GM19351 (cell line): ENCODE measurements around the gene ESPL1.

Experiments used
- ATAC-seq: cut with Tn5 transposase; IDR thresholded peaks from one replicate; pipeline ENCODE4 v1.9.1; 2021; ENCODE audit warnings: mild to moderate bottlenecking, moderate library complexity; ENCODE audit not compliant: unreplicated experiment

Gene ESPL1

GRCh38 chr12:53255996-53256395 lies 12.1 kb upstream of the ESPL1 start:
- no peak for ATAC-seq

GRCh38 chr12:53258541-53259539 lies 9.3 kb upstream of the ESPL1 start:
- ATAC-seq, result no peak

DNA sequence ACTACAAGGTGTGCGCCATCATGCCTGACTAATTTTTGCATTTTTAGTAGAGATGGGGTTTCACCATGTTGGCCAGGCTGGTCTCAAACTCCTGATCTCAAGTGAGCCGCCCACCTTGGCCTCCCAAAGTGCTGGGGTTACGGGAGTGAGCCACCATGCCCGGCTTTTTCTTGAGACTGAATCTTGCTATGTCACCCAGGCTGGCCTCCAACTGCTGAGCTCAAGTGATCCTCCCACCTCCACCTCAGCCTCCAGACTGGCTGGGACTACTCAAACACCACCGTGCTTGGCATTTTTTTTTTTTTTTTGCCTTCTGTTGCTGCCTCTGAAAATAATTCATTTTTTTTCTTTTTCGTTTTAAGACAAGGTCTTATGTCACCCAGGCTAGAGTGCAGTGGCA lies 8.2 kb upstream of the ESPL1 start:
- ATAC-seq, result no peak

- ATAC-seq, result no peak
Observed at GRCh38 chr12:53265783-53266182, 2.3 kb upstream of the ESPL1 start.

DNA sequence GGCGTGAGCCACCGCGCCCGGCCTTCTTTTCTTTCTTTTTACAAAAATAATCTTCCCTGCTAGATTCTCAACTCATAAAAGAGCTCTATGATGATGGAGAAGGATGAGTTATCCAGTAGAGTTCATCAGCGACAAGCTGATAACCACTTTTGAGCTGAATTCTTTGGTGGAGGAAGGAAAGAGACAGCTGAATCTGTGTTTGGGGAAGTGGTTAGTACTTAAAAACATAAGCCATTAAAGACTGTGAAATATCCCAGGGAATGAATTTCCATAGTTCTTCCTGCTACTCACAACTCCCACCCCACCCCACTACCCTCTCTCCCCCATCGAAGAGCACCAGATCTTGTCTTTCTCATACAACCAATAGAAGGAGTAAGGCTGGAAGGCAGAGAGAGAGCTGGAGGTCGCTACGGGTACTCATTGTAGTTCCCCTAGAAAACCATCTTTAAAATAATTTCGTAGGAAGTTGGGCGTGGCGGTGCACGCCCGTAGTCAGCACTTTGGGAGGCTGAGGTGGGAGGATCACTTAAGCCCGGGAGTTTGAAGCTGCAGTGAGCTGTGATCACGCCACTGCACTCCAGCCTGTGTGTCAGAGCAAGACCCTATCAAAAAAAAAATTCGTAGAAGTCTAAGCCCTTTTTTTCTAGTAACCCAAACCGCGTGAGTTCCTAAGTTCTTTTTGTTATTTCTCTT lies 647 bp upstream of the ESPL1 start:
- ATAC-seq, result no peak

DNA sequence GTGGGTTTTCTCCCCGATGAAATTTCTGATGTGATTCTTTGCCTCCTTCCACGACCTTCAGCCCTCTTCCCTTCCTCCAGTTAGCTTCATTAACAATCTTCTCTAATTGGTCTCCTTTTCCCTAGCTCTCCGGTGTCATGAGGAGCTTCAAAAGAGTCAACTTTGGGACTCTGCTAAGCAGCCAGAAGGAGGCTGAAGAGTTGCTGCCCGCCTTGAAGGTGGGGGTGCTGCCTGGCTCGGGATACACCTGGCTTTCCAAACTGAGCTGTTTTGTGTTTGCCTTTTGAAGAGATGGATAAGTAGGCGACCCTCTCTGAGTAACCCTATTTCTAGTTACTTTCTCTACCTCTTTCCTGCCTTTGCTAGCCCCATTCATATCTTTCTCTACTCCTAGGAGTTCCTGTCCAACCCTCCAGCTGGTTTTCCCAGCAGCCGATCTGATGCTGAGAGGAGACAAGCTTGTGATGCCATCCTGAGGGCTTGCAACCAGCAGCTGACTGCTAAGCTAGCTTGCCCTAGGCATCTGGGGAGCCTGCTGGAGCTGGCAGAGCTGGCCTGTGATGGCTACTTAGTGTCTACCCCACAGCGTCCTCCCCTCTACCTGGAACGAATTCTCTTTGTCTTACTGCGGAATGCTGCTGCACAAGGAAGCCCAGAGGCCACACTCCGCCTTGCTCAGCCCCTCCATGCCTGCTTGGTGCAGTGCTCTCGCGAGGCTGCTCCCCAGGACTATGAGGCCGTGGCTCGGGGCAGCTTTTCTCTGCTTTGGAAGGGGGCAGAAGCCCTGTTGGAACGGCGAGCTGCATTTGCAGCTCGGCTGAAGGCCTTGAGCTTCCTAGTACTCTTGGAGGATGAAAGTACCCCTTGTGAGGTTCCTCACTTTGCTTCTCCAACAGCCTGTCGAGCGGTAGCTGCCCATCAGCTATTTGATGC lies 797 bp downstream of the ESPL1 start:
- ATAC-seq, result no peak

GRCh38 chr12:53274445-53274844 lies 6.3 kb downstream of the ESPL1 start:
- ATAC-seq, result no peak

DNA sequence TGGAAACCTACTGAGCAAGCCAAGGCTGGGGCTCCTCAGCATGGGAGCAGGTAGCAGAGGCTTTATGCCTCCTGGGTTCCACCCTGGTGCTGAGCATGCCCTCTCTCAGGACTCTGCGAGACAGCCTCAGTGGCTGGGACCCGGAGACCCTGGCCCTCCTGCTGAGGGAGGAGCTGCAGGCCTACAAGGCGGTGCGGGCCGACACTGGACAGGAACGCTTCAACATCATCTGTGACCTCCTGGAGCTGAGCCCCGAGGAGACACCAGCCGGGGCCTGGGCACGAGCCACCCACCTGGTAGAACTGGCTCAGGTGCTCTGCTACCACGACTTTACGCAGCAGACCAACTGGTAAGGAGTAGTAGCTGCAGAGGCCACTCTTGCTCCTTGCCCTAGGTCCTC lies 8.4 kb downstream of the ESPL1 start:
- ATAC-seq, result no peak

GRCh38 chr12:53277981-53278380 lies 9.9 kb downstream of the ESPL1 start:
- ATAC-seq, result no peak

- ATAC-seq, result no peak
Observed at GRCh38 chr12:53279283-53279869, 11.3 kb downstream of the ESPL1 start.

GRCh38 chr12:53279888-53280498 lies 11.9 kb downstream of the ESPL1 start:
- no peak for ATAC-seq

GRCh38 chr12:53286448-53286847 lies 18.3 kb downstream of the ESPL1 start:
- ATAC-seq, result no peak

GRCh38 chr12:53287741-53288216 lies 19.7 kb downstream of the ESPL1 start:
- peak; percentile 53 for ATAC-seq

GRCh38 chr12:53288322-53288721 lies 20.2 kb downstream of the ESPL1 start:
- ATAC-seq, result no peak

- ATAC-seq, result no peak
Observed at GRCh38 chr12:53289891-53290290, 21.8 kb downstream of the ESPL1 start.

DNA sequence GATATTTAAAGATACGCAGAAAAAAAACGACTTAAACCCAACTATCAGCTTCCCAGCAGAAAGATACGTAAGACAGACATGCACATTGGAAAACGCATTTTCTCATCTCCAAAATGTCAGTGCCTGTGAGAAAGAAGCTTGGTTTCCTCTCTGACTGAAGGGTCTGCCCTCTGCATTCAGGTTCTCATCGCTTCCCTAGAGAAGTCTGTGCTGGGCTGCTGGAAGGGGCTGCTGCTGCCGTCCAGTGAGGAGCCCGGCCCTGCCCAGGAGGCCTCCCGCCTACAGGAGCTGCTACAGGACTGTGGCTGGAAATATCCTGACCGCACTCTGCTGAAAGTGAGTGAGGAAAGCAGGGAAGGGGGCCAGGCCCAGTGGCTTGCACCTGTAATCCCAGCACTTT lies 22.6 kb downstream of the ESPL1 start:
- ATAC-seq, result no peak

DNA sequence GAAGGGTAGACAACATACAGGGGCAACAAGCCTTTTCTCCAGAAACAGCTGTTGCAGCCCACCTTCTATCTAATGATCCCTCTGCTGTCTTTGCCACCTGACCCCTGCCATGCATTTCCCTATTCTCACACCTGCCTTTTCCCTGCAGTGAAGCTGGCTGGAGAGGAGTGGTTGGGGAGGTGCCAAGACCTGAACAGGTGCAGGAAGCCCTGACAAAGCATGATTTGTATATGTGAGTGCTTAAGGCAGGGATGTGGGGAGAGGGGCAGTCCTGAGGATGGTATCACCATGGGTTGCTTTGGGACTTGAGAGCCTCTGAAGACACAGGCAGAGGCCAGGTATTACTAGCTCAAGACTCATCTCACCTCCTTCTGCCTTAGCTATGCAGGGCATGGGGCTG lies 24.3 kb downstream of the ESPL1 start:
- no peak for ATAC-seq

- peak; percentile 82 for ATAC-seq
Observed at GRCh38 chr12:53295070-53295890, 27.2 kb downstream of the ESPL1 start, which contains the start of gene PFDN5. Gene PFDN5 (plus strand): TSS chr12:53295542. CDS start chr12:53295568, 26 bp downstream.

GRCh38 chr12:53295891-53296219 lies 27.8 kb downstream of the ESPL1 start:
- no peak for ATAC-seq
